GM18505 (cell line): ENCODE measurements around the gene SCYGR7.
"Not testable (repeated sequence)": the region's sequence is repeated elsewhere in the genome, so short reads cannot be mapped to it uniquely, and the experiment has no call there.

Experiments
- ATAC-seq: cut with Tn5 transposase; IDR thresholded peaks from one replicate; pipeline ENCODE4 v1.9.1; 2021; ENCODE audit not compliant: unreplicated experiment
- POLR2A ChIP-seq: IDR thresholded peaks from 4 replicates; pipeline ENCODE4 v1.6.1; 2011; ENCODE audit warnings: borderline replicate concordance; ENCODE audit not compliant: insufficient read depth, insufficient read length; ENCODE audit errors: extremely low read depth

The SCYGR7 gene

GRCh38 chr2:227728035-227728434 lies at the start of gene SCYGR7:
Gene SCYGR7 (plus strand): TSS chr2:227728335. CDS start chr2:227728335, 0 bp downstream.
- TF ChIP-seq POLR2A: no peak
- no peak for ATAC-seq

GRCh38 chr2:227684258-227684657 lies 43.9 kb upstream of the SCYGR7 start:
- no peak for TF ChIP-seq POLR2A
- no peak for ATAC-seq

DNA sequence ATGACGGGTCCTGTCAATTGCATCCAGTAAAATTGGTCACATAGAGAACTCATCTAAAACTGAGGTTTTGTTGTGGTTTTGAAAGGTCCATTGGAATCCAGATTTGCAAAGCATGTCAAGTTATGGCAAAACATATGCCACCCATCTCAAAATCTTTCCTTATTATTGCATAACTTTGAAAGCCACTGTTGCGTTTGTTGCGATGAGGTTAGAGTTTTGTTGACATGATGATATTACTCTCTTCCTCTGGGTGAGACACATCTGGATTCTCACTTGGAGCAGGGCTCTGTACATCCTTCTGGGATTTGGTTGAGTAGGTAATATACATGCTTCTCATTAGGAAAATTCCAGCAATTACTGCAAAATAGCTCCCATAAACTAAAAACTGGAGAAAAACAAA lies 40.9 kb upstream of the SCYGR7 start:
- ATAC-seq: no peak
- TF ChIP-seq POLR2A: no peak

- no peak for TF ChIP-seq POLR2A
- ATAC-seq: no peak
These were observed 31.0 kb upstream of the SCYGR7 start for GRCh38 chr2:227696990-227697679.

- ATAC-seq: no peak
- TF ChIP-seq POLR2A: no peak
These were observed 26.6 kb upstream of the SCYGR7 start for GRCh38 chr2:227701556-227701955.

DNA sequence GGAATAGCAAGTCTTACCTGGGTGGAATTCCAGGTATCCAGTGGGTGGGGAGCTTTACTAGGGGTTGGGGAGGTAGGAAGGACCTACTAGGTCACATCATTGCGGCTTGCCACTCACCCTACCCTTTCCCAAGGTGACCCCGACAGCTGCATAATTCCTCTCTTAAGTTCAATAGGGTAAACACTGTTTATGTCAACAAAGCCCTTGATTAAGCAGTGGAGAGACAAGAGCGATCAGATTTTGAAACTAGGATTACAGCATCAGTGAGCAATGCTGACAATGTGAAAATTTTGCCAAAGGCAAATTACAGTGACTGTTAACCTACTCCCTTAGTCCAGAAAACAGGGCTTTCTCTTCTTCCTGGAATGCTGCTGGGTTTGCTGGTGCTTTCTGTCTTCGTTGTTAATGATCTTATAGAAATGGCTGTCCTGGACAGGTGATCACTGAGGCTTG lies 24.8 kb upstream of the SCYGR7 start:
- no peak for ATAC-seq
- no peak for TF ChIP-seq POLR2A

GRCh38 chr2:227703961-227704360 lies 24.2 kb upstream of the SCYGR7 start:
- ATAC-seq: no peak
- TF ChIP-seq POLR2A: no peak

GRCh38 chr2:227706859-227707258 lies 21.3 kb upstream of the SCYGR7 start:
- no peak for TF ChIP-seq POLR2A
- no peak for ATAC-seq

- no peak for TF ChIP-seq POLR2A
These were observed 20.7 kb upstream of the SCYGR7 start for GRCh38 chr2:227707390-227707789.

GRCh38 chr2:227710986-227711385 lies 17.1 kb upstream of the SCYGR7 start:
- TF ChIP-seq POLR2A: no peak

More at GRCh38 chr2:227707390-227707789, 20.7 kb upstream of the SCYGR7 start:
- ATAC-seq: no peak

DNA sequence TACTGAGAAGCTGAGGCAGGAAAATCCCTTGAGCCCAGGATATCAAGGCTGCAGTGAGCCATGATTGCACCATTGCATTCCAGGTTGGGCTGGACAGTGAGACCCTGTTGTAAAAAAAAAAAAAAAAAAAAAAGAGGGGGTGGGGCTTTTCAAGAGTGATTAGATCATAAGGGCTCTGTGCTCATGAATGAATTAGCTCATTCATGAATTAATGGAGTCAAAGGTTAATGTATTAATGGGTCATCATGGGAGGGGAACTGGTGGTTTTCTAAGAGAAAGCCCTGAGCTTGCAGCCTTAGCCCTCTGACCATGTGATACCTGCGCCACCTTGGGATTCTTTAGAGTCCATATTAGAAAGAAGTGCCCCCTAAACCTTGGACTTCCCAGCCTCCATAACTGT lies 14.8 kb upstream of the SCYGR7 start:
- ATAC-seq: no peak
- TF ChIP-seq POLR2A: no peak

More at GRCh38 chr2:227710986-227711385, 17.1 kb upstream of the SCYGR7 start:
- ATAC-seq: no peak

DNA sequence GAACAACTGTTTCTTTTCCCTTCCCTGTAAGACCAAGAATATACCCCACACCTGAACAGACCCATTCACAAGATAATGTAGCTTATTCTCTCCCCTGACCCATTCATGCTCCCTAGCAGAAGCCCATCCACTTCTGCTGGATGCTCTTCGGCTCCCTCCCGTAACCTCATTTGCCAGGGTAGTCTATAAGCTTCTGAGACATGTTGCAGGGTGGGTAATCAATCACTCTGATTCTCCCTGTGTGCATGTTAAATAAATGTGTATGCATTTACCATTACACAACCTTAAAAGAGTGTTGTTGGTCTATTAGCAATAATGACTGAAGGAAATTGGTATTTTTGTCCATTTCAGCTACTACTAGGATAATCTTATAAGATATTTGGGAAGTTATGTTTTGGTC lies 11.6 kb upstream of the SCYGR7 start:
- ATAC-seq: no peak

DNA sequence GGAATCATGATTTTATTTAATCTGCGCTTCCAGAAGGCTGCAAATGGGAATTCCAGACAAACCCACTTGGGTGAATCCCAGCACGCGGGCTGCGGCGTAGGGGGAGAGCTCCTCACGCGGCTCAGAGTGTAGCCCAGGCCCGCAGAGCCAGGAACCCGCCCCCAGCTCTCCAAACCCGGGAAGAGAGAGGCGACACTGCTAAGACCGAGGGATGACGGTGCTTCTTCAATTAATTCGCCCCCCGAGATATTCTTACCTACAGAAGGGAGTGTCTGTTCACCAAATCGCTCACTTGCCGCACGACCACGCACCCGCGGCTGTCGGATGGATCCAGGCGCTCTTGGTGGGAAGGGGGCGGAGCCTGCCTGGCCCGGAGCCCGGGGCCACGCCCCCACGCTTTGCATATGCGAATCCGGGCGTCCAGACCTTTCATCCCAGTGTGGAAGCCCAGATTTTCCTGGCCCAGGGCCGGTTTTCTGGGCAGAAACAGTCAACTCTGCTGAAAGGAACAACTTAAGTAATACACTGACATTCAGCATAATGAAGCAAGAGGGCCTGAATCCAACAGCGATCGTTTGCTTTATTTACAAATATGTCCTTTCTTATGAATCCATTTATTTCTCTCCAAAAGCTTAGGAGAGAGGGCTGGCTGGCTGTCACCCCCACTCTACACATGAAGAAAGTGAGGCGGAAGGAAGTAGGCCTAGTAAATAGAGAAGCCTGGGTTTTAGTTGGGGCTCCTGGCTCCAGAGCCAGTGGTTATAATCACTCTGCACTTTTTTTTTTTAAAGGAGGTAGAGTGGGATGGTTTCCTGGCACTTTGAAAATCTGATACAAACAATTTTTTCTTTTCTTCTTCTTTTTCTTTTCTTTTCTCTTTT lies 10.2 kb upstream of the SCYGR7 start, which contains the start of gene SLC19A3:
TSS of gene SLC19A3 (minus strand) at position 342 of the 881 bp plus-strand sequence. CDS start 15,710 bp downstream, outside the sequence.
- no peak for TF ChIP-seq POLR2A
- no peak for ATAC-seq

More for the DNA sequence above, 11.6 kb upstream of the SCYGR7 start:
- no peak for TF ChIP-seq POLR2A

GRCh38 chr2:227719641-227720040 lies 8.5 kb upstream of the SCYGR7 start:
- no peak for ATAC-seq
- TF ChIP-seq POLR2A: no peak

DNA sequence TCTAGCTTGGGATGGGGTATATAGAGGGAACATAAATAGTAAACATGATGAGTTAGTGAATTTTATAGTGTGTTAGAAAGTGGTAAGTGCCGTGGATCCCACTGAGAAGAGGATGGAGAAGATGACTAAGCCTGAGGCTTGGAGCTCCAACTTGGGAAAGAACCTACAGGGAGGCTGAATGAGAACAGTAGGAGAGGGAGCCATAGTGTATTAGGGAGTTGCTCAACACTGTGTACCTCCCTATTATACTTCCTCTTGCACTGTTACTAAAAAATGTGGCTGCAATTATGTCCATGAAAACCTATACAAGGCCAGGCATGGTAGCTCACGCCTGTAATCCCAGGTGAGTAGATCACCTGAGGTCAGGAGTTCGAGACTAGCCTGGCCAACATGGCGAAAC lies 7.5 kb upstream of the SCYGR7 start:
- ATAC-seq: no peak
- no peak for TF ChIP-seq POLR2A

GRCh38 chr2:227722821-227723220 lies 5.3 kb upstream of the SCYGR7 start:
- not testable (repeated sequence) for ATAC-seq
